Mammary epithelial cell (primary cell): Measurements from ENCODE around the gene NR1D1.
"Not testable (repeated sequence)": the region's sequence is repeated elsewhere in the genome, so short reads cannot be mapped to it uniquely, and the experiment has no call there.

Source experiments
- EZH2 ChIP-seq: IDR thresholded peaks from 2 replicates; pipeline ENCODE4 v1.6.1; 2012; ENCODE audit warnings: low read length, inconsistent platforms, borderline replicate concordance
- TF ChIP-seq, protein P1 (sequence below), 2 donors: IDR thresholded peaks in 1 of 2; conservative IDR thresholded peaks in 1 of 2; 2 replicates each; pipeline ENCODE4 v1.5.1; 2011 to 2012; ENCODE audit warnings: inconsistent platforms in 2 of 2, low read length in 2 of 2, mild to moderate bottlenecking in 2 of 2, control low read depth in 1 of 2, low read depth in 1 of 2; ENCODE audit not compliant: insufficient read depth in 1 of 2; ENCODE audit errors: extremely low read depth in 1 of 2

DNA sequence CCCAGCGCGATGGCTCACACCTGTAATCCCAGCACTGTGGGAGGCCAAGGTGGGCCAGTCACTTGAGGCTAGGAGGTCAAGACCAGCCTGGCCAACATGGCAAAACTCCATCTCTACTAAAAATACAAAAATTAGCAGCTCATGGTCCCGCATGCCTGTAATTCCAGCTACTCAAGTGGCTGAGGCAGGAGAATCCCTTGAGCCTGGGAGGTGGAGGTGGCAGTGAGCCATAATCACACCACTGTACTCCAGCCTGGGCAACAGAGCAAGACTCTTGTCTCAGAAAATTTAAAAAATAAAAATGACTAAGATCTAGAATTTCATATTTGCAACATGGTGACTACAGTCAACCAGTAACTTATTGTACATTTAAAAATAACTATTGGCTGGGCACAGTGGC is 42.8 kb upstream of the NR1D1 start:
- TF ChIP-seq, protein P1, sequence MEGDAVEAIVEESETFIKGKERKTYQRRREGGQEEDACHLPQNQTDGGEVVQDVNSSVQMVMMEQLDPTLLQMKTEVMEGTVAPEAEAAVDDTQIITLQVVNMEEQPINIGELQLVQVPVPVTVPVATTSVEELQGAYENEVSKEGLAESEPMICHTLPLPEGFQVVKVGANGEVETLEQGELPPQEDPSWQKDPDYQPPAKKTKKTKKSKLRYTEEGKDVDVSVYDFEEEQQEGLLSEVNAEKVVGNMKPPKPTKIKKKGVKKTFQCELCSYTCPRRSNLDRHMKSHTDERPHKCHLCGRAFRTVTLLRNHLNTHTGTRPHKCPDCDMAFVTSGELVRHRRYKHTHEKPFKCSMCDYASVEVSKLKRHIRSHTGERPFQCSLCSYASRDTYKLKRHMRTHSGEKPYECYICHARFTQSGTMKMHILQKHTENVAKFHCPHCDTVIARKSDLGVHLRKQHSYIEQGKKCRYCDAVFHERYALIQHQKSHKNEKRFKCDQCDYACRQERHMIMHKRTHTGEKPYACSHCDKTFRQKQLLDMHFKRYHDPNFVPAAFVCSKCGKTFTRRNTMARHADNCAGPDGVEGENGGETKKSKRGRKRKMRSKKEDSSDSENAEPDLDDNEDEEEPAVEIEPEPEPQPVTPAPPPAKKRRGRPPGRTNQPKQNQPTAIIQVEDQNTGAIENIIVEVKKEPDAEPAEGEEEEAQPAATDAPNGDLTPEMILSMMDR (conservative IDR thresholded peaks at IDR 0.05 in 1 of 2, IDR thresholded peaks at IDR 0.05 in 1 of 2; ENCODE audit: extremely low read depth in 1 of 2, insufficient read depth in 1 of 2, low read depth in 1 of 2, low read length in 2 of 2): not testable (repeated sequence)
- TF ChIP-seq EZH2: not testable (repeated sequence)
